Sigmoid colon (tissue), 3 donors: ENCODE results near the gene CTTNBP2NL.

Experiments used
- CTCF ChIP-seq, 4 experiments: fragments of 450-650 bp in 3 of 4; fragments of 200-600 bp in 1 of 4; IDR thresholded peaks; one replicate each; pipeline ENCODE4 v1.5.1; 2016 to 2019; ENCODE audit warnings: antibody characterized with exemption in 4 of 4, mild to moderate bottlenecking in 3 of 4, moderate library complexity in 2 of 4
- POLR2A ChIP-seq, 2 donors: fragments of 450-650 bp; IDR thresholded peaks; one replicate each; pipeline ENCODE4 v1.6.1; 2016; ENCODE audit warnings: antibody characterized with exemption in 2 of 2, mild to moderate bottlenecking in 2 of 2, moderate library complexity in 2 of 2

DNA sequence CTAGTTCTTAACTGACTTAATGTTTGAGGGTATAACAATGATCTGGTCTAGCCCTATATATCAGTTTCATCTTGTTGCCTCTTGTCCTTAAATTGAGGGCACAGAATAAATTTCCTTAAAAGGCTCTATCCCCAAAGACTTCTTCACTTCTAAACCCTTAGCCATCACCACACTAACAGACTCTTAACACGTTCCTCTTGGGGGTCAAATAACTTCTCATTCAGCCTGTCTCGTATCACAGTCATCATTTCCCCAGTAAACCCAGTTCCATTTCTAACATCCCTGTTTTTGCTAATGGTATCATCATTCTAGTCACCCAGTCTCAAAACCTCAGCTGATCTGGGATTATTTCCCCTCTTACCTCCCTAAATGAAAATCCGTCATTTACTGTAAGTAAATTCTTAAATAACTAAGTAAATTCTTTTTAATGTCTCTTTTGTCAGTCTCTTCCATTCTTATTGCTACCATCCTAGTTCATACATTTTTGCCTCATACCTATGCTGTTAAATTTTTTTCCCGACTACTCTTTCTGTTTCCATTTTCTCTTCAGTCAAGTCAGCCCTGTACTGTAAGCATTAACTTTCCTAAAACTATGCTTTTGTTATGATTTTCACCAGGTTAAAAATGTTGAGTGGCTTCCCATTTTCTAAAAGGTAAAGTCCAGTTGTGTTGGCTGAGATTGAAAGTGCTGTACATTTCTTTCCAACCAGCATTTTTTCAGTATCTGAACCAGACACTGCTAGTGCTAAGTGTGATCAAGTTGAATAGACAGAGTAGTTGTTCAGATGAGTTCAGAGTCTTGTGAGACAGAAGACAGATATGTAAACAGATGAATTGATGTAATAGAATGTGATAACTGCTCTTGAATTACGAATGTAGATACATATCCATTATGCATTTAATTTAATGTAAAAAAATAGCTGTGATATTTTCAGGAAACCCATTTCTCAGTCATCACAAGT is 6.9 kb downstream of the CTTNBP2NL start:
- no peak for TF ChIP-seq POLR2A (IDR thresholded peaks at IDR 0.05)
- no peak for TF ChIP-seq CTCF (IDR thresholded peaks at IDR 0.05)
